Hematopoietic multipotent progenitor cell (in vitro differentiated cells): ENCODE measurements around the gene NDUFS3. TPM values are rescaled to one million over a fixed set of nuclear protein-coding genes. Genes with fewer than 3 reads are reported as not detected.
"Not testable (repeated sequence)": the region's sequence is repeated elsewhere in the genome, so short reads cannot be mapped to it uniquely, and the experiment has no call there.

Experiments
- DNase-seq, 3 donors: peaks; one replicate each; pipeline ENCODE4 v3.0.0-alpha.2; 2011 to 2015; ENCODE audit warnings: low read depth in 2 of 3, low spot score in 2 of 3
- total RNA-seq: library from RNA; depleted of rRNA; stranded (reverse); fragments of >200 nt; gene quantifications from one replicate; pipeline ENCODE4 v1.2.3, GENCODE V29; 2012

The NDUFS3 gene
- total RNA-seq, 1 donor = 97.8 TPM

DNA sequence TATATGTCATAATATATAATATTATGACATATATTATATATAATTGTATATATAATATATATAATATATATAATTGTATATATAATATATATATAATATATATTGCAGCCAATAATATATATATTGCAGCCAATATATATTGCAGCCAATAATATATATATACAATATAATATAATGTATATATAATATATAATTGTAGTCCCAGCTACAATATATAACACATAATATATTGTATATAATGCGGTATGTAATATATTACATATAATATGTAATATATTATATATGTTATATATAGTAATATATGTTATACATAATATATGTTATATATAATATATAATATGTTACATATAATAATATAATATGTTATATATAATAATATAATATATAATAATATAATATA, 20.2 kb upstream of the NDUFS3 start:
- DNase-seq = no peak

DNA sequence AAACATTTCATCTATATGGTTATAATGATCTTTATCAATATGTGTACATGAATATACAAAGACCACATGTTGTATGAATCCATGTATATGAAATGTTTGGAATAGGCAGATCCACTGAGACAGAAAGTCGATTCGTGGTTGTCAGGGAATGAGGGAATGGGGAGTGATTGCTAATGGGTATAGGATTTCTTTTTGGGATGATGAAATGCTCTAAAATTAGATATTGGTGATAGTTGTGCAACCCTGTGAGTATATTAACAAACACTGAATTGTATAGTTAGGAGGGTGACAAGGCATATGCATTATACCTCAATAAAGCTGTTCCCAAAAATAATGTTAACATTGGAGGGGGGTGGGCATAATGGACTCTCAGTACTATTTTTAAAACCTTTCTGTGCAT, 18.4 kb upstream of the NDUFS3 start:
- DNase-seq = no peak

DNA sequence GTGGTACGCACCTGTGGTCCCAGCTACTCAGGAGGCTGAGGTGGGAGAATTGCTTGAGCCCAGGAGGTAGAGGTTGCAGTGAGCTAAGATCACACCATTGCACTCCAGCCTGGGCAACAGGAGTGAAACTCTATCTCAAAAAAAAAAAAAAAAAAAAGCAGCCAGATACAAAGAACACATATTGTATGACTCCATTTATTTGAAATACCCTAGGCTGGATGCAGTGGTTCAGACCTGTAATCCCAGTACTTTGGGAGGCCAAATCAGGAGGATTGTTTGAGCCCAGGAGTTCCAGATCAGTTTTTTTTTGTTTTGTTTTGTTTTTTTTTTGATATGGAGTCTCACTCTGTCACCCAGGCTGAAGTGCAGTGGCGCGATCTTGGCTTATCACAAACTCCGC, 16.5 kb upstream of the NDUFS3 start:
- DNase-seq = not testable (repeated sequence)

DNA sequence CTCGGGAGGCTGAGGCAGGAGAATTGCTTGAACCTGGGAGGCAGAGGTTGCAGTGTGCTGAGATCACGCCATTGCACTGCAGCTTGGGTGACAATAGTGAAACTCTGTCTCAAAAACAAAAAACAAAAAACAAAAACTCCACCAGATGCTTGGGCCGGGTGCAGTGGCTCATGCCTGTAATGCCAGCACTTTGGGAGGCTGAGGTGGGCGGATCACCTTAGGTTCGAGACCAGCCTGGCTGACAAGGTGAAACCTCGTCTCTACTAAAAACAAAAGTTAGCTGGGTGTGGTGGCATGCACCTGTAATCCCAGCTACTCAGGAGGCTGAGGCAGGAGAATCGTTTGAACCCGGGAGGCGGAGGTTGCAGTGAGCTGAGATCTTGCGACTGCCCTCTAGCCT, 14.5 kb upstream of the NDUFS3 start:
- DNase-seq = not testable (repeated sequence)

DNA sequence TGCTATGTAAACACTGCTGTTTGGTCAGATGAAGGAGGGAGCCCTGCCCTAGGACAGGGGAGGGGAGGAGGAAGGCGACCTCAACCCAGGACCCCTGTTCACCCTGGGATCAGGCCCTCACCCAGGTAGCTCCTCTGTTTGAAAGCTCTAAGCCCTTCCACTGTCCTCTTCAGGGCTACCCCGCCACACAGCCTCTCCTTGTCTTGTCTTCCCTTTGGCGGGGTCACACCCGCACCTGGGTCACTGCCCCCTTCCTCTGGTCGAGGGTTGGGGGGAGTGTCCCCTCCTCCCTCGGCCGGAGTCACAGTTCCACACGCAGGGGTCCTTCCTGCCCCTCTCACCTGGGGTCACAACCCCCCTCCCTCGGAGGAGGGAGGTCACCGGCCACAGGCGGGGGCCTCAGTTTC, 13.9 kb upstream of the NDUFS3 start:
- no peak for DNase-seq

DNA sequence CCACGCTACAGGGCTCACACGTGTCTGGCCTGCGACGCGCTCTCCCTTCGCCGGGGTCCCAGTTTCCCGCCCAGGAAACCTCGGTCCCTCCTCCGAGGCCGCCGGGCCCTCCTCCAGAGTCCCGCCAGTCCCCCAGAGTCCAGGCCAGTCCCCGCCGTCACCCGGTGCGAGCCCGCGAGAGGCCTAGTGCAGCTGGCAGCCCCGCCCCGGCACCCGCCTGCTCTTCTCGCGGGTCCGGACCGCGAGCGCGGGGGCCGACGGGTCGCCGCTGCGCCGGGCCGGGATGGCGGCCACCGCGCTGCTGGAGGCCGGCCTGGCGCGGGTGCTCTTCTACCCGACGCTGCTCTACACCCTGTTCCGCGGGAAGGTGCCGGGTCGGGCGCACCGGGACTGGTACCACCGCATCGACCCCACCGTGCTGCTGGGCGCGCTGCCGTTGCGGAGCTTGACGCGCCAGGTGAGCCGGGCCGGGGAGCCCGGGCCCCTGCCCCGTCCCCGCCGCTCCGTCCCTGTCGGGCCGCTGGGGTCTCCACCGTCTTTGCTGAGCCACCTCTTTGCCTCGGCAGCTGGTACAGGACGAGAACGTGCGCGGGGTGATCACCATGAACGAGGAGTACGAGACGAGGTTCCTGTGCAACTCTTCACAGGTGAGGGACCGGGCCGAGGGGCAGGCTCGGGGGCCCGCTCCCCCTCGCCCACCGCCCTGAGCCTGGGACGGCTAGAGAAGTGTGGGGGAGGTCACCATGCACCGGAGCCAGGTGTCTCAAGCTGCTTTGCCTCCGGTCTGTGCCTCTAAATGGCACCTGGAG, 13.3 kb upstream of the NDUFS3 start, which contains the start of gene PTPMT1:
PTPMT1 (plus strand) TSS at position 260 of the 809 bp plus-strand sequence; CDS start at position 284, 24 bp downstream.
- peak in 2 of 3 donors; percentile 68 to 76 for DNase-seq

DNA sequence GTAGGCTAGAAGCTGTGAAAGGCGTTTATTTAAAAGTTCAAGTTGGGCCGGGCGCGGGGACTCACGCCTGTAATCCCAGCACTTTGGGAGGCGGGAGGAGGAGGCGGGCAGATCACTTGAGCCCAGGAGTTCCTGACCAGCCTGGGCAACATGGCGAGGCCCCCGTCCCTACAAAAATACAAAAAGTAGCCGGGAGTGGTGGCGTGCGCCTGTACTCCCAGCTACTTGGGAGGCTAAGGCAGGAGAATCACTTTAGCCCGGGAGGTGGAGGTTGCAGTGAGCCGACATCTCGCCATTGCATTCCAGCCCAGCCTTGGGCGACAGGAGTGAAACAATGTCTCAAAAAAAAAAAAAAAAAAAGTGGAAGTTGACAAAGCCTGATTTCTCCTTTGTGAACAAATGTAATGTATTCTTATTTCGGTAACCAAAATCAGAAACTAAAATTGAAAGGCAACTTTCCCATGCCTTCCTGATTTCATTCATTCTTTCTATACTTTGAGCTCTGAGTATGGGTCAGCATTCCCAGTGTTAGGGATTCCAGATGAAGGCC, 12.7 kb upstream of the NDUFS3 start:
- peak in 1 of 3 donors; percentile 25 for DNase-seq

DNA sequence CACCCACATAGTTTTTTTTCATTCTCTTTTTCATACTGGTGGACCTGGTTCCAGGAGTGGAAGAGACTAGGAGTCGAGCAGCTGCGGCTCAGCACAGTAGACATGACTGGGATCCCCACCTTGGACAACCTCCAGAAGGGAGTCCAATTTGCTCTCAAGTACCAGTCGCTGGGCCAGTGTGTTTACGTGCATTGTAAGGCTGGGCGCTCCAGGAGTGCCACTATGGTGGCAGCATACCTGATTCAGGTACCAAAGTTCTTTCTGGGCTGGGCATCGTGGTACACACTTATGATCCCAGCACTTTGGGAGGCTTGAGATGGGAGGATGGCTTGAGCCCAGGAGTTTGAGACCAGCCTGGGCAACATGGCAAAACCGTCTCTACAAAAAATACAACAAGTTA, 9.2 kb upstream of the NDUFS3 start:
- DNase-seq = no peak

DNA sequence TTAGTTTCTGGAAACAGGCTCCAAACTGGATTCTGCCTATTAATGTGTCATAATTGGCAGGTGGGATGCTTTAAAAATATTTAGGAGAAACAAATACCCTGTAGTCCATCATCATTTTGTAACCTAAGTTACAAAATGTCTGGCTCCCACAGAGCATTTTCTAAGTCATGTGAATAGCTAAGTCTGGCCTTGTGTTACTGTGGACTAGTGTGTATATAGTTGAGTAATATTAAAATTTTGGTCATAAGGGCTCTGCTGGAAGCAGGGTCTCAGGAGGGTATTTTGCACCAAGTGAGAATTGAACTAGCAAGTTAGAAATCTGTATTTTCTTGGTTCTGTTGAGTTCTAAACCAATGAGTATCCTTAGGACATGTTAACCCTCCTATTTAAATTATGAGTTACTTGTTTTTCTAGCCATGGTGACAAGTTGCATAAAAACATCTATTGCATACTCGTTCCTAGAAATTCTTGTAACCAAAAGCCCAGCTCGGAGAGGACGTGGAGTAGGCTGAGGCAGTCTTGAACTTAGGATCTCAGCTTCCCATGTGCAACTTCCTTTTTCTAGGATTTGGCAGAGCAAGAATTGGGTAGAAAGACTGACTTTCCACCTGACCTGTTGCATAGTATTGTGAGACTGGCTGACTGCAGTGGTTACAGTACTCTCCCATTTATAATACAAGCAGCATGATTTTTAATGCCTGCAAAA, 8.1 kb upstream of the NDUFS3 start:
- DNase-seq = no peak

DNA sequence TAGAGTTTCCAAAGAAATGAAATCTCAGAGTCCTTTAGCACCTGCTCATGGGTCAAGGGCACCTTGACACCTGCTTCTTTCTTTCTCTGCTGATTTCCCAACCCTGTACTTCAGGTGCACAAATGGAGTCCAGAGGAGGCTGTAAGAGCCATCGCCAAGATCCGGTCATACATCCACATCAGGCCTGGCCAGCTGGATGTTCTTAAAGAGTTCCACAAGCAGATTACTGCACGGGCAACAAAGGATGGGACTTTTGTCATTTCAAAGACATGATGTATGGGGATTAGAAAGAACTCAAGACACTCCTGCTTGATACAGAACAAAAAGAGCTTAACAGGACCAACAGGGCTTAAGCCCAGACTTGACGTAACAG, 7.5 kb upstream of the NDUFS3 start:
- DNase-seq = no peak

DNA sequence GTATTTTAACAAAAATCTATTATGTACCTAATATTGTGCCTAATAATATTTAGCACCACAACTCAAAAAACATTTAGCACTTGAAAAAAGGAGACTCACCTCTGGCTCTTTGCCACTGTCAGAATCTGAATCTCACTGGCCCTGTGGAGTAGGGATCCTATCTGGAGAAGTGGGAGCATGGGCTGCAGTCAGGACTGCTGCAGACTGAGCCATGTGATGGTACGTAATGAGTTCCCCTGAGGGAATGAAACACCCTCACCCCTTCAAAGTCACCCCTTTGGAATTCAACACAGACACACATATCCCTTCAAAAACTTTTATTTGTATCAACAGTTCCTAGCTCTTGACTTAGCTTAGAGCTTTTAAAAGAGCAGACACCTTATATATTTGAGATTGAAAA, 7.0 kb upstream of the NDUFS3 start:
- DNase-seq = no peak

DNA sequence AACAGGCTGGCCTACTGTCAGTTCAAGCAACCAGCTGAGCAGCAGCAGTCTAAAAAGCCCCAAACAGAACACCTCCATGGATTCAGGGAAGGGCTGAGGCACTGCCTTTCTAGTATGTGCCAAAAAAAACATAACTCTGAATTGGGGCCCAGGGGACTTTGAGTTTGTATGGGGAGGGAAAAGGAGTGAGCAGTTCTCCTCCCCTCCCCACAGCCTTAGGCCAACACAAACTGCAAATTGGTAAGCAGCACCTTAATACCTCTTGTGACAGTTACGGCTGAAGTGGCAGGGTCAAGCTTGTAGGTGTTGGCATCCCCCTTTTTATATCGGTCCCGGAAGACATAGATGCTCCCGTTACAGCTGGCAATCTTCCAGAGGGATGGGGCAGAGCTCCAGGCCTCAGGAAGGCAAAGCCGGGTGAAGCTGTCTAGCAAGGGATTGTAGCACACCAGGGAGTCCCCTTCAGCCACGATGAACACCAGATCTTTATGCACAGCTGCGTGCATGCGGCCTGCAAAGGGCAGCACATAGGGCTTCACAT, 6.1 kb upstream of the NDUFS3 start:
- DNase-seq = no peak

DNA sequence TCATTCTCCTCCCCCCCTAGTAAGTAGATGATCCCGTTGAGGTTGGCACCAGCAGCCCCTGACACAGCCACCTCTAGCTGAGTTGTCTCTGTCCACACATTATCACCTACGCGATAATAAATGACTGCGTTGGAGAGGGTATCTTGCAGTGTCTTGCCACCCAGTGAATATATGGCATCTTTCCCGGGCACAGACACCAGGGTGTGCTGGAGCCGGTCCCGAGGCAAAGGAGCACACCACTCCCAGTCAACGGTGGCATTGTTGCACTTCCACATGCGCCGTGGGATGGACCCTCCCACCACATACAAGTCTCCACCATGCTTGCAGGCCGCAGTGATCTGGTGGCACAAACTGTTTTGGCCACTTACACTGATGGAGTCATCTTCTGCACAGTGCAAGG, 5.6 kb upstream of the NDUFS3 start:
- DNase-seq = no peak

DNA sequence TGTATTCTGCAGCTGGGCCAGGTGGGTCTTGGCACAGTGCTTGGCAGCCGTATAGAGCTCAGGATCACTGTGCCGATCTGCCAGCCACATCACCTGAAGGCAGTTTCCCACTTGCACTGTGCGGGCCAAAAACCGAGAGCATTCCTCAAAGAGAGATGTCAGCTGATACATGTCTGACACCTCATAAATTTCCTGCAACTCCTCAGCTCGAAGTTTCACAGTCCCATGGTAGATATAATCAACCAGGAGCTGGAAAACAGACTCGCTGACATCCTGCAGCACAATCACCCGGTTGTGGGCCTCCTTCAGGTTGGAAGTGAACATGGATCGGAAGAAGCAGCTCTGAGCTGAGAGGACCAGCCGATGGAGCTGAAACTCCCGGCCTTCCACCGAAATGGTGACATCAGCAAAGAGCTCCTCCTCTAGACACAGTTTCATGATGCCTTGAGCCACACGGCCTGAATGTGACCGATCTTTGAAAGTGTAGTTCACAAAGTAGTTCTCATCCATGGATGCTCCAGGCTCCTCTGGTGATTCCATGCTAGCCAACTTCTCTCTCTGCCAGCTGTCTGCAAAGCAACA, 1.3 kb upstream of the NDUFS3 start:
- DNase-seq = no peak

DNA sequence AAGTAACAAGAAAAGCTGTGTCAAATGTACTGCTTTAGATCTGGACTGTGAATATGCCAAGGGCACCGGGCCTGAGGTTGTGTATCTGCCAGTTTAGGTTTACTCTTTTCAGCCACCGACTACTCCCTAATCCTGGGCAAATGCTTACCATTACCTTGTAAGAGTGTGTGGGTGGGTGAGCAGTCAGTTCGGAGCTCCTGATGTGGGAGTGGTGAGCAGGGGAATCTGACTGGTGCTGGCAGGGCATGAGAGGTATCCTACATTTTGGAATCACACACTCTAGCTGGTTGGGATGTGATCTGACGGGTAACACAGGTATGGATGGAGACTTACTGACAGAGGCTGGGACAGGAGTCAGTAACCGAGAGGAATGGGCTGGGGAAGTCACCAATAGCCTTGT, 5.0 kb downstream of the NDUFS3 start:
- DNase-seq = no peak

DNA sequence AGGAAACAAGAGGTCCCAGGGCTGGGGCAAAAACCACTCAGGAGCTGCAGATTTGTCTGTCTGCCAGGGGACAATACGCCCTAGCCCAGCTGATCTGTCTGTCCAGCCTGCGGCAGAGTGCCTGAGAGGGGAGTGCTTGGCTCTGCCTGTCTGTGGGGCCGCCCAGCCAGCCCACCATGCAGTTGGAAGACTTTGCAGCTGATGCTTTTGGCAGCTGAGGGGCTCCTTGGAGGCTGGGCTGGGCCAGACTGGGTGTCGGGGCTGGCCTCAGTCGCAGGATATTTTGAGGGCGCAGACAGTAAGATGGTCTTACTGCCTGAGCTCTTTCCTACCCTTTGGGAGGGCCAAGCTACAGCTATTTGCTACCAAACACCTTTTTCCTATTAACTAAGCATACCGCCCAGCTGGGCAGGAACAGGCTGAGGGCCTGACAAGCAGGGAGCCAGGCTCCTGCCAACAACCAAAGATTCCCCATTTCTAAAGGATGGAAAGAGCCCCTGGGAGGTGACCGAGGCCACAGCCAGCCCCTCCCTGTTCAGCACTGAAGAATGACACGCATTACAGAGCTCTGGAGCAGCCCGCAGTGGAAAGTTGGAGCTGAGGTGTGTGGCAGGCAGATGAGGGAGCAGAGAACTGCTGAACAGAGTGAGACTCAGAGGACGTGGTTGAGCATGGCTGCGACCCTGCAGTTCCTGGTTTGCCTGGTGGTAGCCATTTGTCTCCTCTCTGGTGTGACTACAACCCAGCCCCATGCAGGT, 7.4 kb downstream of the NDUFS3 start, which contains the start of gene FAM180B:
FAM180B (plus strand) TSS at position 581 of the 758 bp plus-strand sequence; CDS start at position 672, 91 bp downstream.
- DNase-seq = no peak

DNA sequence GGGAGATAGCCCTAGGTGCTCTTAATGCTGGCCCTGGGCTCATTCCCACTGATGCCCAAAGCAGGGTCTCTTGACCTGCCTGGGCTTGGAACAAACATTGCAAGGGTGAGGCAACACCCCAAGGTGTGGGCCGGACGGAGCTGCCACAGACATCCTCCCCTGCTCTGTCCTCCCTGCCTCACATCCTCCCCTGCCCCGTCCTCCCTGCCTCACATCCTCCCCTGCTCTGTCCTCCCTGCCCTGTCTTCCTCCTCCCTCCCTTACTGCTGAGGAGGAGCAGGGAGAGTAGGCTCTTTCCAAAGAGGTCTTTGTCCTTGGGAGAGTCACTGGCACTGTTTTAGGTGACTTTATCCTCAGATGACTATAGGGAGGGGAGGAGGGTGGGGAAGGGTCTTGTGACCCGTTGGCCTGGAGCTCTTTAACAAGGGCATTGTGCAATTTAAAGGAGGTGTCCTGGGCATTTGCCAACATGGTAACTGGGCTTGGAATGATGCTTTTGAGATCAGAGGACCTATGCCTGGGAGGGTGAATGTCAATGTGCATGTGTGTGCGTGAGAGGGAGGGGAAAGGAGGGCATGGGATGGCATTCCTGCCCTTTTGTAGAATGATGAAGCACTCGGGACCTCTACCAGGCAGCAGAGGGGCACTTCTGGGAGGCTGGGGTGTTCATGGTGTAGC, 8.3 kb downstream of the NDUFS3 start:
- no peak for DNase-seq

DNA sequence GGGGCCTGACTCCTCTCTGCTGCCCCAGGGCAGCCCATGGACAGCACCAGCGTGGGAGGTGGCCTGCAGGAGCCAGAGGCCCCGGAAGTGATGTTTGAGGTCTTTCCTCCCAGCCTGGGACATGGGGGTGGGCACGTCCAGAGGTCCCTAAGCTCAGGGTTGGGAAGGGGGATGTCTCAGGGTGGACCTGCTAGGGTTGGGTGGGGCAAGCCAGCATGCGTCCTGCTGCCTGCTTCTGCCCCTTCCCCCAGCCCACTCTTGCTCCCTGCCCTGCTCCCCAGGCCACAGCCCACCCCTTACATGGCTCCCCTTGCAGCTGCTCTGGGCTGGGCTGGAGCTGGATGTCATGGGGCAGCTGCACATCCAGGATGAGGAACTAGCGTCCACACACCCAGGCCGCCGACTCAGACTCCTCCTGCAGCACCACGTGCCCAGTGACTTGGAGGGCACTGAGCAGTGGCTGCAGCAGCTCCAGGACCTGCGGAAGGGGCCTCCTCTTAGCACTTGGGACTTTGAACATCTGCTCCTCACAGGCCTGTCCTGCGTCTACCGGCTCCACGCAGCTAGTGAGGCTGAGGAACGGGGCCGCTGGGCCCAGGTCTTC, 9.0 kb downstream of the NDUFS3 start:
- DNase-seq = peak in 2 of 3 donors; percentile 71 to 83

DNA sequence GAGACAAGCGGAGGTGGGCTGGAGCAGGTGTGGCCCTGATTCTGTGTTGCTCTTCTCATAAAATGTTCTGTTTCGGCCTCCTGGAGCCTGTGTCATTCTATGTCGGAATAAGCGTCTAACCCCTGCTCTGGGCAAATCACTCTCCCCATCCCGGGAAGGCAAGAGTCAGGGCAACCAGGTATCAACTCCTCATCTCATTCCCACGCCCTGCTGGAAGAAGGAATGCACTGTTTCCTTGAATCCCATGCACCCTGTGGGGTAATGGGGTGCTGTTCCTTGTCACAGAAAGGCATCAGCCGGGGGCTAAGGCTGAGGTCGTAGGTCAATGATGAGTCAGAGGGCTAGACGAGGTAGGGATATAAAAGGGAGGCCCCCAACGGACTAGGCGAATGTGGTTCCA, 10.2 kb downstream of the NDUFS3 start:
- no peak for DNase-seq
